GM13977 (cell line): ENCODE data around the gene PIK3R5.

ENCODE experiments used
- DNase-seq: peaks from one replicate; pipeline ENCODE4 v3.0.0; 2012; ENCODE audit warnings: low spot score
- CTCF ChIP-seq: IDR thresholded peaks from 2 replicates; pipeline ENCODE4 v1.5.1; 2012; ENCODE audit warnings: mild to moderate bottlenecking, control low read depth; ENCODE audit not compliant: insufficient read depth; ENCODE audit errors: extremely low read depth, missing control alignments
- in situ Hi-C: fragments of 300-500 bp; cut with MboI; formaldehyde crosslinking; loops from one replicate; pipeline ENCODE4 v1.12.0; 2022; ENCODE audit warnings: low sequenced_read_pairs, low pct_unique_long_range_greater_than_20kb, mixed read lengths, inconsistent platforms; ENCODE audit not compliant: unreplicated experiment

The PIK3R5 gene

GRCh38 chr17:8846768-8847211, 118.7 kb downstream of the PIK3R5 start:
- no peak for DNase-seq
- in situ Hi-C loops = no loop called here
- no peak for TF ChIP-seq CTCF

- in situ Hi-C loops = no loop called here
Observed at GRCh38 chr17:8844229-8845218, 121.0 kb downstream of the PIK3R5 start.

GRCh38 chr17:8843344-8843743, 122.2 kb downstream of the PIK3R5 start:
- no peak for DNase-seq
- TF ChIP-seq CTCF = no peak
- in situ Hi-C loops = no loop called here

More at GRCh38 chr17:8844229-8845218, 121.0 kb downstream of the PIK3R5 start:
- no peak for DNase-seq
- TF ChIP-seq CTCF = no peak

GRCh38 chr17:8841844-8842243, 123.7 kb downstream of the PIK3R5 start:
- no peak for TF ChIP-seq CTCF
- in situ Hi-C loops = no loop called here
- no peak for DNase-seq

GRCh38 chr17:8839410-8839935, 126.0 kb downstream of the PIK3R5 start:
- TF ChIP-seq CTCF = no peak
- in situ Hi-C loops = no loop called here
- DNase-seq = no peak

- no peak for TF ChIP-seq CTCF
- no peak for DNase-seq
- in situ Hi-C loops = no loop called here
Observed at GRCh38 chr17:8838551-8839095, 126.9 kb downstream of the PIK3R5 start.
